HG03457 (cell line): ENCODE results near the gene OR4M2.
"Not testable (repeated sequence)": the region's sequence is repeated elsewhere in the genome, so short reads cannot be mapped to it uniquely, and the experiment has no call there.

Experiments
- ATAC-seq: cut with Tn5 transposase; IDR thresholded peaks from one replicate; pipeline ENCODE4 v1.9.1; 2021; ENCODE audit warnings: moderate number of reproducible peaks; ENCODE audit not compliant: unreplicated experiment

OR4M2 gene

GRCh38 chr15:22080227-22080626 lies at the start of gene OR4M2:
Gene OR4M2 (plus strand): TSS chr15:22080527. CDS start chr15:22080625, 98 bp downstream.
- not testable (repeated sequence) for ATAC-seq

GRCh38 chr15:22069267-22069666 lies 11.1 kb upstream of the OR4M2 start:
- ATAC-seq, result not testable (repeated sequence)

- not testable (repeated sequence) for ATAC-seq
Measured at GRCh38 chr15:22081386-22081785, 1.1 kb downstream of the OR4M2 start.

- ATAC-seq, result not testable (repeated sequence)
Measured at GRCh38 chr15:22098616-22099253, 18.4 kb downstream of the OR4M2 start.

- ATAC-seq, result not testable (repeated sequence)
Measured at GRCh38 chr15:22099289-22099891, 19.1 kb downstream of the OR4M2 start.

GRCh38 chr15:22122033-22122432 lies 41.7 kb downstream of the OR4M2 start:
- not testable (repeated sequence) for ATAC-seq
